ENCODE measurements around the gene HMG20B.
"Not testable (repeated sequence)": the region's sequence is repeated elsewhere in the genome, so short reads cannot be mapped to it uniquely, and the experiment has no call there.

HMG20B gene

DNA sequence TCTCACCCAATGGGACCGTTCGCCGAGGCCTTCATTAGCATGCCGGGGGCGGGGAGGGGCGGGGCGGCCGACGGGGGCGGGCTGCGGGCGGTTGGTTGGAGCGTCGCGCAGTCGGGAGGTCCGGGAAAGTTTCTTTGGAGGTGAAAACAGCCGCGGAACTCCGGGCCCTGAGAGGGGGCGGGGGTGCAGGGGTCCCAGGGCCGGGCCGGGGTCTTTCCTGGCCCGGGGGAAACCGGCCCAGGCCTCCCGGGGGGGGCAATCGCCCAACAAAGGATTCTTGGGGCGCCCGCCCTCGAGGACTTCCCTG, at the start of gene HMG20B:
HMG20B (plus strand) TSS at position 90 of the 307 bp plus-strand sequence. CDS start 366 bp downstream, outside the sequence.
- DNase-seq: no peak

GRCh38 chr19:3523361-3524077, 49.2 kb upstream of the HMG20B start:
- no peak for DNase-seq

DNA sequence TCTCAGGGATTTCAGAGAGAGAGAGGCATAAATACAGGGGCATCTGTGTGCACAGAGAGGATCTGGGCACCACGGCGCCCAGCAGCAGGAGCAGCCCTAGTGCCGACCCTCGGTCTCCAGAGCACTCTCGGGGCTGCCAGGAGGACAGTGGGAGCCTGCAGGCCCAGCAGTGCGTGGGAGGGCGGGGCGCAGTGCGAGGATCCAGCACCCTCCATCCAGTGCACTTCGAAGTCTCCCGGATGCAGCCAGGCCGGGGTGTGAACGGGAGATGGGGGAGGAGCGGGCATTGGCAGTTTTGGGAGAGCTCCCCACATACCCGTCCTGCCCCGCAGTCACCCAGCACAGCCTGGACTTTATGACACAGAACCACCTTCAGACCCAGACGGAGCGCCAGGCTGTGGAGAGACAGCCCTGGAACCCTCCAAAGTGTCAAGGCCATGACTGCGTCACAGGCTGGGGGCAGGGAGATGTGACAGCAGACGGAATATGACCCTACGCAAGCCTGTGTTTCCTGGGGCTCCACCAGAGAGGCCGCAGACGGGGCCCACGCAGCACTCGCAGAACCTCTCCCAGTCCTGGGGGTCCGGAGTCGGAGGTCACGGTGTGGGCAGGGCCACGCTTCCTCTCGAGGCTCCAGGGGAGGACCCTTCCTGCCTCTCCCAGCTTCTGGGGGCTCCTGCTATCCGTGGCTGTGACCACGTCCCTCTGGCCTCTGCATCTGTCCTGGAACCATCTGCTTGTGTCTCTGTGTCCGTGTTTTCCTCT, 48.5 kb upstream of the HMG20B start:
- no peak for DNase-seq

GRCh38 chr19:3524904-3525451, 47.8 kb upstream of the HMG20B start:
- no peak for DNase-seq

- no peak for DNase-seq
Measured at GRCh38 chr19:3526507-3527237, 46.1 kb upstream of the HMG20B start.

DNA sequence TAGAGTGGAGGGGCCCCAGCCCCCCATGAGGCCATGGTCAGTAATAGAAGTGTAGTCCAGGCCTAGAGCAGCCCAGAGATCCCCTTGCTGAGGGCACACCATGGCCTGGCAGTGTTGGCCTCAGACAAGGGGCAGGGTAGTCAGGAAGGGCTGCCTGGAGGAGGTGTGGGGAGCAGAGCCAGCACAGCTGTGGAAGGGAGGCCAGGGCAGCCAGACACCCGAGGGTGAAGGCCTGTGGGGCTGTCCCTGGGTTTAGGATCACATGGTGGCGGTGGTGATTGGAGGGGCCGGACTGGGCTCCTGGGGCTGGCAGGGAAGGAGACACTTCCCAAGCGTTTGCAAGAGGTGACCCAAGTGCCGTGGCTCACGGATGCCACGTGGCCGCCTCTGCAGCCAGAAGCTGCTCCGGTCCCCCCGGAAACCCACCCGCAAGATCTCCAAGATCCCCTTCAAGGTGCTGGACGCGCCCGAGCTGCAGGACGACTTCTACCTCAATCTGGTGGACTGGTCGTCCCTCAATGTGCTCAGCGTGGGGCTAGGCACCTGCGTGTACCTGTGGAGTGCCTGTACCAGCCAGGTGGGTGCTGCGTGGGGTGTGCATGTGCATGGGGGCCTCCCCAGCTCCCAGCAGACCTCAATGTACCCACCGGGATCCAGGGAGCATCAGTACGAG, 45.4 kb upstream of the HMG20B start:
- DNase-seq: no peak

DNA sequence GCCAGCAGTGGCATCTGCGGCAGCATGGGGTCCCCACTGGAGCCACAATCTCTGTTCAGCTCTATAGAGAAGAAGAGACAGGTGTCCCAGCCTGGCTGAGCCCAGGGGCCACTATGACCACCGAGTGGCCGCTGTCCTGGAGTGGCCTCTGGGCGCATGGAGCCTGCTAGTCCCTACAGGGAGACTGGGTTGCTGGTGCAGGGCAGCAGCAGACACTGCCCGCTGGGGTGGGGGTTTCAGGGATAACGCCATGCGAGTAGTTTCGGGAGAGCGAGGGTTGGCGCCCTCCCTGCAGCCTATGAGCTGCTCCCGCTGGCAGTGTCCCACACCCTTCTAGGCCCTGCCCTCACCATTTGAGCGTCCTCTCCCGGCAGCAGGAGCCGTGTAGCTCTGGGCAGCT, 44.7 kb upstream of the HMG20B start:
- DNase-seq: no peak

- no peak for DNase-seq
Measured at GRCh38 chr19:3528539-3529211, 44.1 kb upstream of the HMG20B start.

- not testable (repeated sequence) for DNase-seq
Measured at GRCh38 chr19:3529299-3529698, 43.4 kb upstream of the HMG20B start.

DNA sequence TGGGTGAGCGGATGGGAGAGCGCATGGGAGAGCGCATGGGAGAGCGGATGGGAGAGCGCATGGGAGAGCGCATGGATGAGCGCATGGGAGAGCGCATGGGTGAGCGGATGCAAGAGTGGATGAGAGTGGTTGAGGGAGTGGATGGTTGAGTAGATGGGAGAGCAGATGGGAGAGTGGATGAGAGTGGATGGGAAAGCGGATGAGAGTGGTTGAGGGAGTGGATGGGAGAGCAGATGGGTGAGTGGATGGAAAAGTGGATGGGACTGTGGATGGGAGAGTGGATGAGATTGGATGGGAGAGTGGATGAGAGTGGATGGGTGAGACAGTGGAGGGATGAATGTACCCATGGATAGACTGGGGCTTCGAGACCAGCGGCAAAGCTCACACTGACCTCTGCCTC, 42.4 kb upstream of the HMG20B start:
- no peak for DNase-seq

- no peak for DNase-seq
Measured at GRCh38 chr19:3531716-3532115, 41.0 kb upstream of the HMG20B start.

DNA sequence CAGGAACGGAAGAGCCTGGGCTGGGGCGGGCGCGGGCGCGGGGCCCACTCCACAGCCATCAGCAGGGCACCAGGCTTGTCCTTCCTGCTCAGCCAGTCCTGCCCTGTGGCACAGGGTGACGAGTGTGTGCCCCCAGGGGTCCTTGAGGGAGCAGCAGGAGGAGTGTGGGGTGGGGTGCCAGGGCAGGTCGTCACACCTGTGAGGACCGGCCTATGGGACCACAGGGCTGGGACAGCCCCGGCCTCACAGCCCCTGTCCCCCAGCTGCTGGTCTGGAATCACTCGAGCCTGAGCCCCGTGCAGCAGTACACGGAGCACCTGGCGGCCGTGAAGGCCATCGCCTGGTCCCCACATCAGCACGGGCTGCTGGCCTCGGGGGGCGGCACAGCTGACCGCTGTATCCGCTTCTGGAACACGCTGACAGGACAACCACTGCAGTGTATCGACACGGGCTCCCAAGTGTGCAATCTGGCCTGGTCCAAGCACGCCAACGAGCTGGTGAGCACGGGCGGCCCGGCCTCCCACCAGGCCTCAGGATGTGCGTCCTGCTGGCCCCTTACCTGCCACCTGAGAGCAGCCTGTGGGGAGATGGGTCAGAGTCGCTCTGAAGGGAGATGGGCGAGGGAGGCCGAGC, 40.5 kb upstream of the HMG20B start:
- no peak for DNase-seq

DNA sequence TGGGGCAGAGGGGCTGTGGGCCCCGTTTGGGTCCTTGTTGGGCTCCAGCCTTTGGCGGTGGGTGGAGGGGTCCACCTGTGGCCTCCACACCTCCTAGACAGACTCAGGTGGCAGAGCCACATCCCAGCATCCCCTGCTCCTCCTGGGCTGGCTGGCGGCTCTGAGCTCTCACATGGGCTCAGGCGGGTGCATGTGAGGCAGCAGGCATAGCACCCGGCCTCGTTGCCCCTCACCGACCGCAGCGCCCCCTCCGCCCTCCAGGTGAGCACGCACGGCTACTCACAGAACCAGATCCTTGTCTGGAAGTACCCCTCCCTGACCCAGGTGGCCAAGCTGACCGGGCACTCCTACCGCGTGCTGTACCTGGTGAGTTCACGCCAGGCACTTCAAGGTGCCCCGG, 39.7 kb upstream of the HMG20B start:
- DNase-seq: no peak

DNA sequence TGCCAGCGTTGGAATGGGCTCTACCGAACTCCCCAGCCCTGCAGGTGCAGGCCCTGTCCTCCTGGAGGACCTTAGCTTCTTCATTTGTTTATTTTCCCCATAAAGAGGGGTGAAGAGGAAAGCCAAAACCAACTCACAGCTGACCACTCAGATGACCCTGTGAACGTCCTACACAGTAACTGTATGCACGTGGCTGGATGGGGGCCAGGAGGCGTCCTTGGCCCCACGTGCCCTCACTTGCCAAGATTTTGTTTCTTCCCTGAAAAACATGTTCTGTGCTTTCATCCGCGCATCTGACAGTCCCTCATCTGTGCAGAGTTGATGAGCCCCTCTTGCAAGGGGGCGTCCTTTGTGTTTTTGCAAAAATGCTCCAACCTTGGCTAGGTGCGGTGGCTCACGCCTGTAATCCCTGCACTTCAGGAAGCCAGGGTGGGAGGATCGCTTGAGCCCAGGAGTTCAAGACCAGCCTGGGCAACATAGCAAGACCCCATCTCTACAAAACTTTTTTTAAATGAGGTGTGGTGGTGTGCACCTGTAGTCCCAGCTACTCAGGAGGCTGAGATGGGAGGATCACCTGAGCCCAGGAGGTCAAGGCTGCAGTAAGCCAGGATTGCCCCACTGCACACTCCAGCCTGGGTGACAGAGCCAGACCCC, 39.1 kb upstream of the HMG20B start:
- DNase-seq: no peak

DNA sequence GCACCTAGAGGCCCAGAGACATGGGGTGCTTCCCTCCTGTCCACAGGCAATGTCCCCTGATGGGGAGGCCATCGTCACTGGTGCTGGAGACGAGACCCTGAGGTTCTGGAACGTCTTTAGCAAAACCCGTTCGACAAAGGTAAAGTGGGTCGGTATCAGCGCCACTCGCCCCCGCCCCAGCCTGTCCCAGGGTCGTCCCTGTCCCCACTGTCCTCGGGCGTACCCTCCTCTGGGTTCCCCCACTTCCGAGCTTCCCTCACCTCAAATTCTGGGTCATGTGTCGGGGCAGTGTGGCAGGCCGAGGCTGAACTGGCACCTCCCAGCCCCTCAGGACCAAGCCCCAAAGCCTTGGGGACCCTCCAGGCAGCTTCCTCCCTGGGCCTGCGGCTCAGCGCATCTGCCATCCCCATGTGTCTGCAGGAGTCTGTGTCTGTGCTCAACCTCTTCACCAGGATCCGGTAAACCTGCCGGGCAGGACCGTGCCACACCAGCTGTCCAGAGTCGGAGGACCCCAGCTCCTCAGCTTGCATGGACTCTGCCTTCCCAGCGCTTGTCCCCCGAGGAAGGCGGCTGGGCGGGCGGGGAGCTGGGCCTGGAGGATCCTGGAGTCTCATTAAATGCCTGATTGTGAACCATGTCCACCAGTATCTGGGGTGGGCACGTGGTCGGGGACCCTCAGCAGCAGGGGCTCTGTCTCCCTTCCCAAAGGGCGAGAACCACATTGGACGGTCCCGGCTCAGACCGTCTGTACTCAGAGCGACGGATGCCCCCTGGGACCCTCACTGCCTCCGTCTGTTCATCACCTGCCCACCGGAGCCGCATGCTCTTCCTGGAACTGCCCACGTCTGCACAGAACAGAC, 38.1 kb upstream of the HMG20B start:
- DNase-seq: no peak

DNA sequence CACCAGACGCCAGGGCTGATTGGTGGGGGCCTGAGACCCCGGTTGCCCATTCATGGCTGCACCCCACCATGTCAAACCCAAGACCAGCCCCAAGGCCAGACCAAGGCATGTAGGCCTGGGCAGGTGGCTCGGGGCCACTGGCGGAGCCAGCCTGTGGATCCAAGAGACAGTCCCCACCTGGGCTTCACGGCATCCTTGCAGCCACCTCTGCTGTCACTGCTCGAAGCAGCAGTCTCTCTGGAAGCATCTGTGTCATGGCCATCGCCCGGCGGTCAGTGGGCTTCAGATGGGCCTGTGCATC, 37.6 kb upstream of the HMG20B start:
- DNase-seq: no peak

DNA sequence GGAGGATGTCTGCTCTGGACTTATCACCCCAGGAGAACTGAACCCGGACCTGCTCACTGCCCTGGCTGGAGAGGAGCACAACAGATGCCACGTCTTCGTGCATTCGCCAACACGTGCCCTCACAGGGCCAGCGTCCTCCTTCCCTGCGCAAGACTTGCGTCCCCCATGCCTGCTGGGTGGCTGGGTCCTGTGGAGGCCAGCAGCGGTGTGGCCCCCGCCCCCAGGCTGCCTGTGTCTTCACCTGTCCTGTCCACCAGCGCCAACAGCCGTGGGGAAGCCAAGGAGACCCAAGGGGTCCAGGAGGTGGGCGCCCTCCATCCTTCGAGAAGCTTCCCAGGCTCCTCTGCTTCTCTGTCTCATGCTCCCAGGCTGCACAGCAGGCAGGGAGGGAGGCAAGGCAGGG, 37.2 kb upstream of the HMG20B start:
- no peak for DNase-seq

DNA sequence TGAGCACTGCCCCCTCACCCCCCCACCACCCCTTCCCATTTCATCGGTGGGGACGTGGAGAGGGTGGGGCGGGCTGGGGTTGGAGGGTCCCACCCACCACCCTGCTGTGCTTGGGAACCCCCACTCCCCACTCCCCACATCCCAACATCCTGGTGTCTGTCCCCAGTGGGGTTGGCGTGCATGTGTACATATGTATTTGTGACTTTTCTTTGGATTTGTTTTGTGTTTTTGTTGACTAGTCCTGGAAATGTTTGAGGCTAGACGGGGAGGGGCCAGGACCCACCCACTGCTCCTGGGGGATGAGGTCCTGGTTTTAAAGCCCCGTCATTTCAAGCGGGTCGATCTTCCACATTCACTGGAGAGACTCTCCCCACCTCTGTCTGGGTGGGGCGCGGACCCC, 36.8 kb upstream of the HMG20B start:
- DNase-seq: no peak

DNA sequence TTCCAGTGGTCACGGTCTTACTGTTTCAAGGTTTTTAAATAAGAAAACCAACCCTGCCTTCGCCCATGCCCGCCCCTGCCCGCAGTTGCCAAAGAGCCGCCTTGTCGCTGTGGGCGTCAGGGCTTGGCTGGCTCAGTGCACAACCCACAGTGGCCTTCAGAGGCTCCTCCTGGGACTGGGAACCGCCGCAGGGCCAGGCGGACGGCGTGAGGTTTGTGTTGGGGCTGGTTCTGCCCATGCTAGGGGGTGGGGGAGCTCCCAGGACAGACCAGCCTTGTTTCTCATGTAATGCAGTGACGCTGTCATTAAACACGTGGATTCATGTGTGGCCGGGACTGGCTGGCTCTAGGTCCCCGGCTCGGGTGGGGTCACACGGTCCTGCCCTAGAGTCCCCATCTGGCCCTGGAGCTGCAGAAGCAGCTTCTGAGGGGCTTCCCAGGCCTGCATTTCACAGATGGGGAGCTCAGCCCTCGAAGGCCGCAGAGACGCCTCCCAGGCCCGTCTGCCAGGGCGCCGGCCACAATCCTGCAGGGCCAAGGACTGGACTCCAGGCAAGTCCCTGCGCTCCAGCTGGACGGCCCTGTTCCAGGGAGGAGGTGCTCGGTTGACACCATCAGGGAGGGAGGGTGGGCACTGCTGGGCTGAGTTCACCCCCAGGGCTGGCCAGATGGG, 36.2 kb upstream of the HMG20B start:
- DNase-seq: no peak

DNA sequence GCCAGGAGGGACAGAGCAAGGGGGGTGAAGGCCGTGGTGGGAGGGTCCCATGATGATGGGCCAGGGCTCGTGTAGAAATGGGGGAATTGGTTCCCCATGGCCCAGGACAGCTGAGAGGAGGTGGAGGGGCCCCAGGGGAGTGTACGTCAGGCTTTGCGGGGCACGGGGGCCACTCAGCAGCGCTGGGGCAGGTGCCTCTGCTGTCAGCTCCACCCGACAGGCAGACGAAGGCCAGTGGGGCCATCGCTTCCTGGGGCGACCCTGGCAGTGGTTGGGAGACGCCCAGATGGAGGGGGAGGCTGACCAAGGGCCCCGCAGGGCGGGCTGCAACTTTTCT, 35.7 kb upstream of the HMG20B start:
- DNase-seq: no peak
